Activated T-cell treated with anti-CD3 and anti-CD28 coated beads, Interleukin-2, amount 50 U/mL, for 4 hours (primary cell): Measurements from ENCODE around the gene CCSER1. TPM values are rescaled to one million over a fixed set of nuclear protein-coding genes. Genes with fewer than 3 reads are reported as not detected.
"Not testable (repeated sequence)": the region's sequence is repeated elsewhere in the genome, so short reads cannot be mapped to it uniquely, and the experiment has no call there.

ENCODE experiments used
- ATAC-seq, 2 donors: fragments of 200-7000 bp; cut with Tn5 transposase; one replicate each; pipeline ENCODE4 v1.10.0; 2021
- DNase-seq: peaks from one replicate; pipeline ENCODE4 v3.0.0-alpha.2; 2020
- H3K27me3 Mint-ChIP-seq: one replicate; pipeline ENCODE4 v1.8.0; 2021; ENCODE audit warnings: low read depth, mixed read lengths
- H3K36me3 Mint-ChIP-seq: one replicate; pipeline ENCODE4 v1.8.0; 2022; ENCODE audit warnings: mixed read lengths; ENCODE audit not compliant: insufficient read depth
- H3K4me1 Mint-ChIP-seq: one replicate; pipeline ENCODE4 v1.8.0; 2021; ENCODE audit warnings: low read depth, mixed read lengths
- H3K4me3 Mint-ChIP-seq: one replicate; pipeline ENCODE4 v1.8.0; 2021; ENCODE audit warnings: mild to moderate bottlenecking, moderate library complexity, mixed read lengths
- H3K9me3 Mint-ChIP-seq: one replicate; pipeline ENCODE4 v1.8.0; 2021; ENCODE audit warnings: mixed read lengths
- total RNA-seq, 3 donors: library from RNA; stranded (reverse); gene quantifications; one replicate each; pipeline ENCODE4 v1.2.1, GENCODE V29; 2021

The CCSER1 gene
- total RNA-seq, 3 donors from 2014 or later = 0.10 to 0.16 TPM; not detected in 1

DNA sequence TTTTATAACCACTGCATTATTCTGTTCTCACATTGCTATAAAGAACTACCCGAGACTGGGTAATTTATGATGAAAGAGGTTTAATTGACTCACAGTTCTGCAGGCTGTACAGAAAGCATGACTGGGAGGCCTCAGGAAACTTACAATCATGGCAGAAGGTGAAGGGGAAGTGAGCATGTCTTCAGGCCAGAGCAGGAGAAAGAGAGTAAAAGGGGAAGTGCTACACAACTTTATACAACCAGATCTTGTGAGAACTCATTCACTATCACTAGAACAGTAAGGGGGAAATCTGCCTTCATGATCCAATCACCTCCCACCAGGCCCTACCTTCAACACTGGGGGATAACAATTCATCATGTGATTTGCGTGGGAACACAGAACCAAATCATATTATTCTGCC, 1199.0 kb downstream of the CCSER1 start:
- H3K4me3 Mint-ChIP-seq = not testable (repeated sequence)
- H3K9me3 Mint-ChIP-seq = peaks cover 29% of the 10 kb centered on the region

DNA sequence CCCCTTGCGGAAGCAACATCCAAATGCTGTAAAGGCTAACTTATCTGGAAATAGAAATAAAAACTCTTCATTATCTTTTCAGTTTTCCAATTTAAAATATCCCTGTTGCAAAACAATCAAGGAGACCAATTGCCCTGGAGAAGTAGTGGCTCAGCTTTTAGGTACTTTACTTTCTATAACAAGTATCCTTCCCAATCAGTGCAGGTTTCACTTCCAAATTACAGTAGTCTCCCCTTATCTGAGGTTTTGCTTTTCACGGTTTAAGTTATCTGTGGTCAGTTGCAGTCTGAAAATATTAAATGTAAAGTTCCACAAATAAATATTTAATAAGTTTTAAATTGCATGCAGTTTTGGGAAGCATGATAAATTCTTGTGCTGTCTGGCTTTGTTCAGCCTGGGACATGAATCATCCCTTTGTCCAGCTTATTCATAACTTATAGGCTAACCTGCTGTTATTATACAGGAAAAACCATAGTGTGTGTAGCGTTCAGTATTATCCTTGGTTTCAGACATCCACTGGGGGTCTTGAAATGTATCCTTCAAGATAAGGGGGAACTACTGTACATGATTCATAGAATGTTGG, 1203.5 kb downstream of the CCSER1 start:
- H3K4me1 Mint-ChIP-seq = no peaks in the 10 kb centered on the region
- no peaks in the 10 kb centered on the region for H3K27me3 Mint-ChIP-seq
- no peak for DNase-seq
- ATAC-seq = no peak
- no peak overlapping the region for H3K4me3 Mint-ChIP-seq
- H3K9me3 Mint-ChIP-seq = peaks cover 28% of the 10 kb centered on the region
- no peaks in the 10 kb centered on the region for H3K36me3 Mint-ChIP-seq

More for the DNA sequence above, 1199.0 kb downstream of the CCSER1 start:
- ATAC-seq, H3K27me3 Mint-ChIP-seq, H3K36me3 Mint-ChIP-seq, H3K4me1 Mint-ChIP-seq, DNase-seq: not testable (repeated sequence)

DNA sequence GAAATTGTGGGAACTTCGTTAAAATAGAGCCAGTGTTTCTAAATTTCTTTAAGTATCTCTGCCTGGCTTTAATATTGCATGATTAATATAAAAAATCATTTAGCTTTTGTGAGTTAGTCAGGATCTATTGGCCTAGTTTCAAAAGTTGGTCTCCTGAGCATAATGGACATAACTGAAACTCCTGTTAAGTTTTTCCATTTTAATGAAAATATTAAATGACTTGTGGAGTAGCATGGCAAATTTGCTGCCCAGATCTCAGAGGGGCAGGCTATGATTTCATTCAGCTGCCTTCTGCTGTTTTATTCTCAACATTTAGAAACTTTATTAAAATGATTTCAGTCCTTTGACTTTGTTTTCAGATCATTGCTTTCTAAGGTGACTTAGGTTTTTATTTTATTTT, 1213.6 kb downstream of the CCSER1 start:
- Mint-ChIP-seq H3K9me3 (peaks cover 8% of the 10 kb centered on the region), H3K4me1 (no peaks in the 10 kb centered on the region), H3K4me3 (no peak overlapping the region), H3K27me3 (no peaks in the 10 kb centered on the region), H3K36me3 (no peaks in the 10 kb centered on the region)
- no peak for ATAC-seq
- no peak for DNase-seq

DNA sequence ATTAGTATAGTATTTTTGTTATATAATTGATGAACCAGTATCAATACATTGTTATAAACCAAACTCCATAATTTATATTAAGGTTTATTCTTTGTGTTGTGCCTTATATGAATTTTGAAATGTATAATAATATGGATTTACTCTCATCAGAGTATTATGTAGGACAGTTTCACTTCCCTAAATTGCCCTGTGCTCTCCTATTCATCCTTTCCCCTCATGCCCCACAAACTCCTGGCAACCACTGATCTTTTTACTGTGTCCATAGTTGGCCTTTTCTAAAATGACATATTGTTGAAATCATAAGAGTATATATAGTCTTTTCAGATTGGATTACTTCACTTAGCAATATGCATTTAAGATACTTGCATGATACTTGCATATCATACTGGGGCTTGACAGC, 1218.4 kb downstream of the CCSER1 start:
- ATAC-seq (no peak), DNase-seq (no peak)
- Mint-ChIP-seq H3K4me3 (no peak overlapping the region), H3K27me3 (no peaks in the 10 kb centered on the region), H3K36me3 (no peaks in the 10 kb centered on the region), H3K9me3 (peaks cover 13% of the 10 kb centered on the region), H3K4me1 (no peaks in the 10 kb centered on the region)

DNA sequence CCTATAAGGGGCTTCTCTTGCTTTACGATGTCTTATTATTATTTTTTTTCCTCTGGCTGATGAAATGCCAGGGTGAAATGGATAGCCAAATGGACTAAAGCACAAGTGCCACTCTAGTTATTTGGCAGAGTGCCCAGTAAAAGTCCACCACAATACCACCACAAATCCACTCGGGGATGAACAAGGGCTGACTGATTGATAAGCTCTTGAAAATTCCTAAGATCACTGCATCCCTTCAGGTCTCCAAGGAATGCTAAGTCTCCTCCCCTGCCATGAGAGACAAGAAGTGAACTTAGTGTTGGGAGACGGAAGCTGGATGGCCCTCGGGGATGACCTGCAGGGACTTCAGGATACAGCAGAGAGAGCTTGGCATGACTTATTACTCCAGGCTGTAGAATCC, 1229.3 kb downstream of the CCSER1 start:
- not testable (repeated sequence) for ATAC-seq, H3K4me1 Mint-ChIP-seq, DNase-seq, H3K36me3 Mint-ChIP-seq, H3K9me3 Mint-ChIP-seq, H3K4me3 Mint-ChIP-seq, H3K27me3 Mint-ChIP-seq

DNA sequence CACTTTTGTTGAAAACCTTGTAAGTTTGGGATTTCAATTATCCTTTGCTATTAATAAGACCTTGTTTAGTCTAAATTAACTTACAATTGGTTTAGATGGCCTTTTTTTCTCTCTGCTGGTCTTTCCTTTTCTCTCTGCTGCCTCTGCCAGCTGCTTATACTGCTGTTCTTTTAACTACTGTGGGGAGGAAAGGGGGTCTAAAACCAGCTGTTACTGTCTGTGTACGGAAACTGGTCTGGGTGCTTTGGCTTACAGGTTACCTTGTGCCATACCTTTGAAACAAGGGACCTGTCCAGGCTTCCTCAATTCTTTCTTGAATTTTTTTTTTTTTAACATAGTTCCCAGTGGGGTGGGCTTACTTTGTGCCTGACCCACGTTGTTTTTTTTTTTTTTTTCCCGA, 1230.8 kb downstream of the CCSER1 start:
- H3K27me3 Mint-ChIP-seq, H3K4me3 Mint-ChIP-seq, H3K36me3 Mint-ChIP-seq, H3K4me1 Mint-ChIP-seq, H3K9me3 Mint-ChIP-seq, DNase-seq, ATAC-seq: not testable (repeated sequence)

DNA sequence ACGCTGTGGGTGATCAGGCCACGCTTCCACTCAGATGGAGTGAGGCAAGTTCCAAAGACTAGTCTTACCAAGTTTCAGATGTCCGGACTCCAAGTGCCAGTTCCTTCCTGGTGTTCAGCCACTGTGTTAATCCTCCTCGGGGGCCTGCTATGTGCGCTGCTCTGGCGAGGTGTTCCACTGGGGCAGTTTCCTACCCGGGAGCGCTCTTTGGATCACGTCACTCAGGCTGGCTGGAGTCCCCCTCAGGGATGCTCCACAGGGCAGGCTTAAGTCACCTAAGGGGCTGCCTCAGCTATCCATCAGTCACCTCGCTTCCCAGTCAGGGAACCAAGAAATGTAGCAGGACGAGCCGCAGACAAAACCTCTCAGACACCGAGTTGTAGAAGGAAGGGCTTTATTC, 1231.4 kb downstream of the CCSER1 start:
- H3K27me3 Mint-ChIP-seq, ATAC-seq, H3K4me1 Mint-ChIP-seq, H3K36me3 Mint-ChIP-seq, H3K9me3 Mint-ChIP-seq, DNase-seq, H3K4me3 Mint-ChIP-seq: not testable (repeated sequence)

DNA sequence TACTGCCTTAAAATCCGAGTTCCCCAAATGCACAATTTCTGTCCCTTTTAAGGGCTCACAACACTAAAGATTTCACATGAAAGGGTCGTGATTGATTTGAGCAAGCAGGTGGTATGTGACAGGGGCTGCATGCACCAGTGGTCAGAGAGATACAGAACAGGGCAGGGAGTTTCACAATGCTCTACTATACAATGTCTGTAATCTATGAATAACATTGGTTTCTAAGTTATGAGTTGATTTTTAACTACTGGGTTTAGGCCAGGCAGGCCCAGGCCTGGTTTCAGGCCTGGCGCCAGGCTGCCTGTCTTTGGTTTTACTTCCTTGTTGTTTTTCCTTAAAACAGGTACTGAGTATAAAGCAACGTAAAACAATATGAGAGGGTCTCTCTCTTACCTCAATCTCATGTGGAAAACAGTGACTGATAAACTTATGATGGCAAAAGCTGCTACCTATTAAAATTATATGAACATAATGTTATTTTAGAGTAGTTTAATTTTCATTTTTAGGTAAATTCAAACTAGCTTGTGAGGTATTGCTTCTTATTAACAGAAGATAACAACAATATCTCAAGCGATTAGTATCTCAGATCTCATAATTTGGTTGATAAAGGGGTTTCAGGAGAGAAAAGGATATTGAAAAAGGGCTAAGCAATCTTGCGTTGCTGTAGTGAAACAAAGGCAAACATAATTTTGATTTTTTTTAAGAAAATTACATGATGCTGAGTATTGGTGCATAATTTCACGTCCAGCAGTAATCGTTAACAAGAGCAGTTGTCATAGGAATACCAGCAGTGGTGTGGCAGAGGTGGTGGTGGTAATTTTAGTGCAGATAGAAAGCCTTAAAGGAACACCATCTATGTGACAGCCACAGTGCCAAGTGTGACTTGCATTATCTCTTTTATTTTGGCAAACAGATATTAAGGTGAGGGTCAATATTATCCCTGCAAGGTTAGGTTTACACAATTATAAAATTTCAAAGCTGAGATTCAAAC, 1232.1 kb downstream of the CCSER1 start:
- DNase-seq (no peak), ATAC-seq (no peak)
- H3K4me3 Mint-ChIP-seq = no peak overlapping the region
- no peaks in the 10 kb centered on the region for H3K4me1 Mint-ChIP-seq
- H3K36me3 Mint-ChIP-seq = no peaks in the 10 kb centered on the region
- H3K27me3 Mint-ChIP-seq = no peaks in the 10 kb centered on the region
- peaks cover 4% of the 10 kb centered on the region for H3K9me3 Mint-ChIP-seq

DNA sequence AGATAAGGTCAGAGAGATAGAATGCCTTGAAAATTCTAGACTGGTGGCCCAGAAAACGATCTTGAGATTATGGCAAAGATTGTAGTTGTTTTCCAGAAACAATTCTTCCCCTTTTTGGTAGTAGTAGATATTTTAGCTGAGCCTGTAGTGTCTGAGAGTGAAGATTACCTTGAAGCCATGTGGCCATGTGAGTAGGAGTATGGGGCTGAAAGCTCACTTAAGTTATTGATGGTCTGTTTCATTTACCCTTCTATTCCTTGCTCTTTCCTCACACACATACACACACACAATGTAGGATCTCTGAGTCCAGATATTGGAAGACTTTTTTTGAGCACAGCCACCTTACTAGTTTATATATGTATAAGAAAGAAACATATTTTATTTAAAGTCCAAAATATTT, 1234.9 kb downstream of the CCSER1 start:
- no peak for ATAC-seq
- no peaks in the 10 kb centered on the region for H3K4me1 Mint-ChIP-seq
- H3K4me3 Mint-ChIP-seq = no peak overlapping the region
- no peak for DNase-seq
- H3K27me3 Mint-ChIP-seq = no peaks in the 10 kb centered on the region
- H3K9me3 Mint-ChIP-seq = peaks cover 4% of the 10 kb centered on the region
- H3K36me3 Mint-ChIP-seq = no peaks in the 10 kb centered on the region

DNA sequence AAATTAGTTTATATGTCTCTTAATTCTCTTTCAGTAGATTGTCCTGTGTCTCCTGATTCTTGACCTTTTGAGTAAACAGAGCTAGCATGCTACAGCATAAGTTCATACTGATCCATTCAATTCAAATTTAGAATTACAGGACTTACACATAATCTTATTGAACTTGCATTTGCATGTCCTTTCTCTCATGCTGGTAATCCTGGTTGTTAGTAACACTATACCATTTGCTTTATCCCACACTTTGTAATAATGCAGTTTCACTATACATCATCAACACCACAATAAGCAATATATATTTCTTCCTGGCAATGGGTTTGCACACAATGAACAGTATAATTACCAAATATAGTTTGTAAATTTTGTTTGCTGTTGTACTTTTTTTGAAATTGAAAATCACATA, 1239.4 kb downstream of the CCSER1 start:
- no peak for ATAC-seq
- H3K4me3 Mint-ChIP-seq = no peak overlapping the region
- H3K4me1 Mint-ChIP-seq = no peaks in the 10 kb centered on the region
- no peaks in the 10 kb centered on the region for H3K36me3 Mint-ChIP-seq
- no peaks in the 10 kb centered on the region for H3K27me3 Mint-ChIP-seq
- no peak for DNase-seq
- H3K9me3 Mint-ChIP-seq = peaks cover 4% of the 10 kb centered on the region

DNA sequence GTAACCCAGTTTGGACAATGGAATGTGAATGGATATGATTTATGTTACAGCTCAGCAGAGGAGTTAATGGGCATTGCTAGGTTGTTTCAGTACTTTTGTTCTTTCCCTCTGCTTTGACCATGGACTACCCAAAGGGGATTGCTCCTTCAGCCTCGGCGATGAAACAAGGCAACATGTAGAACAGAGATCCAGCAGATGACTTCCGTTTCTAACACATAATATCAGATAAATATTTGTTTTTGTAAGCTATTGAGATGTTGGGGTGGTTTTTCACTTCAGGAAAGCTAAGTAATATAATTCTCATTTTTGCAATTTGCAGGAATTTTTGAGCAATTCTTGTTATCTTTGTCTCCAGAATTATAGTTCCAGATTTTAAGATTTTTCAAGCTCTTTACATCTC, 1241.9 kb downstream of the CCSER1 start:
- Mint-ChIP-seq H3K4me3 (no peak overlapping the region), H3K27me3 (no peaks in the 10 kb centered on the region), H3K4me1 (no peaks in the 10 kb centered on the region), H3K36me3 (no peaks in the 10 kb centered on the region), H3K9me3 (no peaks in the 10 kb centered on the region)
- no peak for DNase-seq
- no peak for ATAC-seq

DNA sequence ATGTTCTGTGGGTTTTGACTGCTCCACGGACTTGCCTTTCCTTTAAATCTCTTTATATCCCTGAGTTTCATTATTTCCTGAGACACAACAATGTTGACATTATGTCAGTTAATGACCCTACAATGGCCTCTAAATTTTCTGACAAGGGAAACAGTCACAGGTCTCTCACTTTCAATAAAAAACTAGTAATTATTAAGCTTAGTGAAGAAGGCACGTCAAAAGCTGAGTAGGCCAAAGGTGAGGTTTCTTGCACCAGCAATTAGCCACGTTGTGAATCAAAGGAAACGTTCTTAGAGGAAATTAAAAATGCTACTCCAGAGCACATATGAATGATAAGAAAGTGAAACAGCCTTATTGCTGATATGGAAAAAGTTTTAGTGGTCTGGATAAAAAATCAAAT, 1246.4 kb downstream of the CCSER1 start:
- Mint-ChIP-seq H3K9me3 (peaks cover 4% of the 10 kb centered on the region), H3K27me3 (no peaks in the 10 kb centered on the region), H3K36me3 (no peaks in the 10 kb centered on the region), H3K4me3 (no peak overlapping the region), H3K4me1 (no peaks in the 10 kb centered on the region)
- no peak for ATAC-seq
- no peak for DNase-seq

DNA sequence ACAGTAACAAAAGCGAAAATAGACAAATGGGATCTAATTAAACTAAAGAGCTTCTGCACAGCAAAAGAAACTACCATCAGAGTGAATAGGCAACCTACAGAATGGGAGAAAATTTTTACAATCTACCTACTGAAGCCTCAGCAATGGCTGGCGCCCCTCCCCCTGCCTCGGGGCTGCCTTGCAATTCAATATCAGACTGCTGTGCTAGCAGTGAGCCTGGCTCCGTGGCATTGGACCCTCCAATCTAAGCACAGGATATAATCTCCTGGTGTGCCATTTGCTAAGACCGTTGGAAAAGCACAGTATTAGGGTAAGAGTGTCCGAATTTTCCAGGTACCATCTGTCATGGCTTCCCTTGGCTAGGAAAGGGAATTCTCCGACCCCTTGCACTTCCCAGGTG, 1278.2 kb downstream of the CCSER1 start:
- not testable (repeated sequence) for H3K36me3 Mint-ChIP-seq, H3K4me3 Mint-ChIP-seq, DNase-seq, H3K27me3 Mint-ChIP-seq, H3K4me1 Mint-ChIP-seq, ATAC-seq
- H3K9me3 Mint-ChIP-seq = peaks cover 21% of the 10 kb centered on the region

DNA sequence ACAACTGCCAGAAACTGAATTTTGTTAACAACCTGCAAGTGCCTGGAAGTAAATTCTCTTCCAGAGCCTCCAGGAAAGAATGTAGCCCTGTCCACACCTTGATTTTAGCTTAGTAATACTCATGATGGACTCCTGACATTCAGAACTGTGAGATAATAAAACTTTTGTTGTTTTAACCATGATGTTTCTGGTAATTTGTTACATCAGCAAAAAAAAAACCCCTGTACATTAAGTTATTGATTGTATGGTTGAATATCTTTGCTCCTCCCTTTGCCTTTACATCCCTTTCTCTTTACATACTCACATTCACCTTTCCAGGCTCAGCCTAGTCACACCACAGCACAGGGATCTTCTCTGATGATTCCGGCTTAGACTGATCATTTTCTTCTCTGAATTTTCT, 1294.8 kb downstream of the CCSER1 start:
- DNase-seq (no peak), ATAC-seq (no peak)
- H3K4me3 Mint-ChIP-seq = no peak overlapping the region
- no peaks in the 10 kb centered on the region for H3K27me3 Mint-ChIP-seq
- H3K4me1 Mint-ChIP-seq = no peaks in the 10 kb centered on the region
- no peaks in the 10 kb centered on the region for H3K36me3 Mint-ChIP-seq
- peaks cover 32% of the 10 kb centered on the region for H3K9me3 Mint-ChIP-seq

DNA sequence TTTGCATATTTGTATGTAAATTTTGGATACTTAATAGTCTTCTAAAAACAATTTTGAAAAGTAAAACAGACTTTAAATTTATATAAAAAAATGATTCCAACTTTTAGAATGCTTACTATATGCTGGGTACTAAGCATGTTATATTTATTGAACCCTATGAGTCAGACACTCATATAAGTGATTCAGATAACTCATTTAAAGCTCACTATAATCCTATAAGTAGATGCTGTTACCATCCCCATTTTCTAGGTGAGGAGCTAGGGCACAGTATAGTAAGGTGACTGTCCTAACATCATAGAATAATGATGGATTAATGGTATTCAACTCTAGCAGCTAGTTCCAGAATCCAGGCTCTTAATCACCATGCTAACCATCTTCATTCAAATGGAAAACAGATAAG, 1299.5 kb downstream of the CCSER1 start:
- ATAC-seq = no peak
- no peak for DNase-seq
- H3K9me3 Mint-ChIP-seq = peaks cover 18% of the 10 kb centered on the region
- H3K4me1 Mint-ChIP-seq = no peaks in the 10 kb centered on the region
- no peak overlapping the region for H3K4me3 Mint-ChIP-seq
- no peaks in the 10 kb centered on the region for H3K27me3 Mint-ChIP-seq
- no peaks in the 10 kb centered on the region for H3K36me3 Mint-ChIP-seq
